Measurements from ENCODE around the gene PCSK5.

- TF ChIP-seq CTCF (IDR thresholded peaks at IDR 0.05; ENCODE audit: poor library complexity) (no peak), EZH2 (IDR thresholded peaks at IDR 0.05; ENCODE audit: borderline replicate concordance) (no peak), EZH2phosphoT487 (IDR thresholded peaks at IDR 0.05; ENCODE audit: low read depth, severe bottlenecking, unreplicated experiment) (no peak)
Measured at GRCh38 chr9:75878488-75878860, 12.0 kb upstream of the PCSK5 start.
